Esophagus muscularis mucosa (tissue), 4 donors: ENCODE results near the gene TSHR. TPM values are rescaled to one million over a fixed set of nuclear protein-coding genes. Genes with fewer than 3 reads are reported as not detected.

ENCODE experiments used
- DNase-seq: peaks from one replicate; pipeline ENCODE4 v3.0.0-alpha.2; 2017; ENCODE audit errors: extremely low spot score
- H3K27ac ChIP-seq, 4 donors: fragments of 200-600 bp; sonication (generic); replicated peaks in 1 of 4; 1 replicate in 3 of 4; 2 replicates in 1 of 4; pipeline ENCODE4 v1.5.1; 2016 to 2019; ENCODE audit warnings: mild to moderate bottlenecking in 1 of 4
- H3K27me3 ChIP-seq, 4 donors: fragments of 200-600 bp; sonication (generic); one replicate each; pipeline versions ENCODE4 v1.5.1 to v1.6.0; 2016 to 2019
- H3K36me3 ChIP-seq, 4 donors: fragments of 200-600 bp; sonication (generic); one replicate each; pipeline ENCODE4 v1.5.1; 2016 to 2019
- H3K4me1 ChIP-seq, 4 donors: fragments of 200-600 bp; sonication (generic); one replicate each; pipeline ENCODE4 v1.5.1; 2016 to 2019
- H3K4me3 ChIP-seq, 4 donors: fragments of 200-600 bp; sonication (generic); 1 replicate in 2 of 4; 2 replicates in 2 of 4; pipeline ENCODE4 v1.5.1; 2016 to 2019; ENCODE audit warnings: mild to moderate bottlenecking in 4 of 4, moderate library complexity in 1 of 4
- H3K9me3 ChIP-seq, 4 donors: fragments of 200-600 bp; sonication (generic); 1 replicate in 3 of 4; 2 replicates in 1 of 4; pipeline ENCODE4 v1.5.1; 2016 to 2019
- CTCF ChIP-seq, 3 experiments: fragments of 200-600 bp in 2 of 3; fragments of 450-650 bp in 1 of 3; sonication (generic) in 2 of 3; IDR thresholded peaks; one replicate each; pipeline ENCODE4 v1.5.1; 2017 to 2019; ENCODE audit warnings: antibody characterized with exemption in 3 of 3, mild to moderate bottlenecking in 2 of 3, moderate library complexity in 1 of 3
- EP300 ChIP-seq: sonication (generic); formaldehyde crosslinking; IDR thresholded peaks from one replicate; pipeline ENCODE4 v1.6.1; 2017; ENCODE audit warnings: antibody characterized with exemption
- POLR2A ChIP-seq: fragments of 450-650 bp; IDR thresholded peaks from one replicate; pipeline ENCODE4 v1.6.1; 2017; ENCODE audit warnings: antibody characterized with exemption, moderate library complexity, mild to moderate bottlenecking, low read depth
- POLR2AphosphoS5 ChIP-seq, 2 donors: sonication (generic); formaldehyde crosslinking; IDR thresholded peaks; one replicate each; pipeline ENCODE4 v1.6.1; 2017; ENCODE audit warnings: antibody characterized with exemption in 2 of 2
- WGBS: methylation state at CpG from one replicate; pipeline ENCODE4 v1.1.5; 2018; 5-methylcytosine and 5-hydroxymethylcytosine counted together
- intact Hi-C: fragments of 100-400 bp; cut with DNase I; formaldehyde crosslinking; loops from one replicate; pipeline ENCODE4 v1.15.1; 2023
- total RNA-seq, 4 donors: library from RNA; depleted of rRNA; stranded (reverse); fragments of >200 nt; gene quantifications; one replicate each; pipeline versions ENCODE4 v1.1.0 to v1.2.1, GENCODE V29; 2016

TSHR gene
- total RNA-seq, 4 donors from 2014 or later: 0.17 TPM; not detected in 3

GRCh38 chr14:80978403-80978802 lies 23.0 kb downstream of the TSHR start:
- WGBS: 57% methylated on average over 2 of the region's 2 CpGs
- TF ChIP-seq EP300 (no peak), POLR2AphosphoS5 (IDR thresholded peaks at IDR 0.05) (no peak), POLR2A (no peak), CTCF (IDR thresholded peaks at IDR 0.05) (no peak)
- Histone ChIP-seq H3K36me3 (no peaks in the 10 kb centered on the region), H3K9me3 (no peaks in the 10 kb centered on the region), H3K4me1 (peaks cover 0 to 20% (median 6%) of the 10 kb centered on the region in 4 donors), H3K27me3 (no peaks in the 10 kb centered on the region), H3K27ac (no peak overlapping the region), H3K4me3 (no peak overlapping the region)
- no peak for DNase-seq
- intact Hi-C loops: no loop called here

- H3K9me3 ChIP-seq: no peaks in the 10 kb centered on the region
- intact Hi-C loops: no loop called here
- DNase-seq: no peak
- no peak for TF ChIP-seq EP300
- TF ChIP-seq POLR2A: no peak
- TF ChIP-seq POLR2AphosphoS5 (IDR thresholded peaks at IDR 0.05): no peak
- TF ChIP-seq CTCF (IDR thresholded peaks at IDR 0.05): no peak
- H3K4me3 ChIP-seq: no peak overlapping the region
- no peak overlapping the region for H3K27ac ChIP-seq
- no peaks in the 10 kb centered on the region for H3K36me3 ChIP-seq
- peaks cover 0 to 8% (median 0%) of the 10 kb centered on the region in 4 donors for H3K4me1 ChIP-seq
- H3K27me3 ChIP-seq: no peaks in the 10 kb centered on the region
- WGBS: 74% methylated on average over 2 of the region's 2 CpGs
These were observed 24.5 kb downstream of the TSHR start for GRCh38 chr14:80979951-80980350.

GRCh38 chr14:80981156-80981555 lies 25.7 kb downstream of the TSHR start:
- no peak overlapping the region for H3K27ac ChIP-seq
- H3K36me3 ChIP-seq: no peaks in the 10 kb centered on the region
- no peak overlapping the region for H3K4me3 ChIP-seq
- no peaks in the 10 kb centered on the region for H3K9me3 ChIP-seq
- intact Hi-C loops: no loop called here
- no peaks in the 10 kb centered on the region for H3K27me3 ChIP-seq
- DNase-seq: no peak
- 36% methylated on average over 3 of the region's 3 CpGs for WGBS
- peaks cover 0 to 7% (median 0%) of the 10 kb centered on the region in 4 donors for H3K4me1 ChIP-seq
- TF ChIP-seq CTCF (IDR thresholded peaks at IDR 0.05) (no peak), EP300 (no peak), POLR2A (no peak), POLR2AphosphoS5 (IDR thresholded peaks at IDR 0.05) (no peak)

GRCh38 chr14:80981673-80982072 lies 26.3 kb downstream of the TSHR start:
- no peak for DNase-seq
- H3K27ac ChIP-seq: no peak overlapping the region
- intact Hi-C loops: no loop called here
- H3K4me3 ChIP-seq: no peak overlapping the region
- H3K27me3 ChIP-seq: no peaks in the 10 kb centered on the region
- TF ChIP-seq POLR2AphosphoS5 (IDR thresholded peaks at IDR 0.05) (no peak), EP300 (no peak), CTCF (IDR thresholded peaks at IDR 0.05) (no peak), POLR2A (no peak)
- no peaks in the 10 kb centered on the region for H3K9me3 ChIP-seq
- 96% methylated on average over 7 of the region's 7 CpGs for WGBS
- no peaks in the 10 kb centered on the region for H3K36me3 ChIP-seq
- H3K4me1 ChIP-seq: peaks cover 0 to 7% (median 0%) of the 10 kb centered on the region in 4 donors

- Histone ChIP-seq H3K36me3 (no peaks in the 10 kb centered on the region), H3K9me3 (no peaks in the 10 kb centered on the region), H3K4me3 (no peak overlapping the region), H3K4me1 (peaks cover 0 to 7% (median 0%) of the 10 kb centered on the region in 4 donors), H3K27me3 (no peaks in the 10 kb centered on the region), H3K27ac (no peak overlapping the region)
- intact Hi-C loops: no loop called here
- DNase-seq: no peak
- 91% methylated on average over 2 of the region's 2 CpGs for WGBS
- TF ChIP-seq EP300: no peak
These were observed 27.3 kb downstream of the TSHR start for GRCh38 chr14:80982711-80983110.
